ENCODE results near the gene RRM2.
"Not testable (repeated sequence)": the region's sequence is repeated elsewhere in the genome, so short reads cannot be mapped to it uniquely, and the experiment has no call there.

RRM2 gene

DNA sequence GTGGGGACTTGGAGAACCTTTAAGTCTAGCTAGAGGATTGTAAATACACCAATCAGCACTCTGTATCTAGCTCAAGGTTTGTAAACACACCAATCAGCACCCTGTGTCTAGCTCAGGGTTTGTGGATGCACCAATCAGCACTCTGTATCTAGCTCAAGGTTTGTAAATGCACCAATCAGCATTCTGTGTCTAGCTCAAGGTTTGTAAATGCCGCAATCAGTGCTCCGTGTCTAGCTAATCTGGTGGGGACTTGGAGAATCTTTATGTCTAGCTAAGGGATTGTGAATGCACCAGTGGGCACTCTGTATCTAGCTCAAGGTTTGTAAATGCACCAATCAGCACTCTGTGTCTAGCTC is 30.7 kb upstream of the RRM2 start:
- DNase-seq, result not testable (repeated sequence)

DNA sequence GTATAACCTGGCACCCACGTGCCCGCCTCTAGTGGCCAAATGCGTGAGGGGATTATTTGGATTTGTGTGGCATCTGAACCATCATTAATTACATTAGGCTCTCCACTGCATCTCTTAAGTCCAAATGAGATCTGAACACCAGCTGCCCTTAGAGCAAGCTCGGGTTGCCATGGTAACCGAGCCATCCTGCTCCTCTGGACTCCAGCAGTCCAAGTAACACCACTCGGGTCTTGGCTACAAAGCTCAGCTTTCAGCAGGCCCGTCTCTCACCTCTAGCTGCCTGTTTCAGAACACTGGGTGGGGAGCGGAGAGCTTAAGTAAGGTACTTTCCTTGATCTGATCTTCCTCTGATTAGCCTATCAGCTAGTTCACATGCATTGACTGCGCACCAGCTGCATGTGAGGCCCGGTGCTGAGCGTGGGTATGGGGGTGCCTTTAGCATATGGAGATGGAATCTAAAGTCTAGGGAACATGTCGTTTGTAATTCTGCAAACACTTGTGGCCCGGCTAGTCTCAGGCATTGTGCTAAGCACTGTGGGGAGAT is 28.2 kb upstream of the RRM2 start:
- no peak for DNase-seq

DNA sequence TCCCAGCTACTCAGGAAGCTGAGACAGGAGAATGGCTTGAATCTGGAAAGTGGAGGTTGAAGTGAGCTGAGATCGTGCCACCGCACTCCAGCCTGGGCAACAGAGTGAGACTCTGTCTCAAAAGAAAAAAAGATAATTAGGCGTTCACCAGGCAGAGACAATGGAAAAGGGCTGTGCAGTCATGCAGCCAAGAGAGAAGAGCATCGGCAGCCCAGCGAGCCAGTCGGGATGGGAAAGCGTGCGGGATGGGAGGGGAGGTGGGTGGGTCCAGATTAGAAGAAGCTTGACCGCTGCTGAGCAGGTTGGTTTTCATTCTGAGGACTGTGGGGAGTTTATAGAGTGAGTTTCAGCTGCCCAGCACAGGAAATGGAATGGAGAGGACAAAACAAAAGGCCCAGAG is 27.4 kb upstream of the RRM2 start:
- no peak for DNase-seq

DNA sequence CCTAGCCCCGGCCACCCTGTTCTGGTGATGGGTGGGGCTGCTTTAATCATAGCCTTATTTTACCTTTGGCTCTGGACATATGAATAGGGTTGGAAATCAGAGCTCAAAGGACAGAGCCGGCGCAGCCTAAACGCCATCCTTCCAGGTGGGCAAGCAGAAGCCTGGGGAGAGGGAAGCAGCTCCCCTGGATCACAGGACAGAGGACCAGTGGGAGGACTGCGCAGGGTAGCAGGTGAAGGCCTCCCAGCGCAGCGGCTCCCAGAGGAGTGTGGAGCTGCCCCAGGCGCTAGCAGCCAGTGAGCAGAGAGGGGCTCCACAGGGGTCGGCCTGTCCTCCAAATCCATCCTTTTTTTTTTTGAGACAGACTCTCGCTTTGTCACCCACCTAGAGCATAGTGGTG is 25.9 kb upstream of the RRM2 start:
- no peak for DNase-seq

DNA sequence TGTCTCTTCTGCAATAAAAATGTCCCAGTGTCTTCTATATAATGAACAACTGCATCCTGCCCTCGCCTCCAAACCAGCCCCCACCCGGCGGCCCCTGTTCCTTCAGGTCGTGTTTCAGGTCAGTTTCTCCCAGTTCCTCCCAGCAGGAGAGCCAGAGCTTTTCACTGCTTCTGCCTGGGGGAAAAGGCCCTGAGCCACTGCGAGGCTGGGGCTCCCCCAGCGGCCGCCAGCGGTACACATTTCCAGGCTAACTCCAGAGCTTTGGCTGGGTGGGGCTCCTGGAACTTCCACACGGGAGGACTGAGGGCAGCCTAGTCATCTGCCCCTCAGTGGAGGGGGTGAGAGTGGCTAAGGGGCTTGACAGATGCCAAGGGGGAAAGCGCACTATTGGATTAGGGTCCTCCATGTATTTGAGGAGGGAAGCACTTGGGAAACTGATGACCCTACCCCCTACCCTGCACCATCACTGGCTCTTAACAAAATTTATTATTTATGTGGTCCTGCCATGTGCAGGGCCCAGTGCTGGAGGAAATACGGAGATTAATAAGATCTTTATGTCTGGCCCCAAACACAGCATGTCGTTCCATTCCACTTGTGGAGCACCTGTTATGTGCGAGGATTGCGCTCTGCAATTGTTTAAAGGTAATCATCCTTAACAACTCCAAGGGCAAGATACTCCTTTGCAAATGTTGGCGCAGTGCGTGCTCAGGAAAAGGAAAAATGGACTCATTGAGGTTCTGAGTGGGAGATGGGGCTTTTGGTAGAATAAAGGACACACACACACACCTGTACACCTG is 25.0 kb upstream of the RRM2 start:
- peak; percentile 49 for DNase-seq

DNA sequence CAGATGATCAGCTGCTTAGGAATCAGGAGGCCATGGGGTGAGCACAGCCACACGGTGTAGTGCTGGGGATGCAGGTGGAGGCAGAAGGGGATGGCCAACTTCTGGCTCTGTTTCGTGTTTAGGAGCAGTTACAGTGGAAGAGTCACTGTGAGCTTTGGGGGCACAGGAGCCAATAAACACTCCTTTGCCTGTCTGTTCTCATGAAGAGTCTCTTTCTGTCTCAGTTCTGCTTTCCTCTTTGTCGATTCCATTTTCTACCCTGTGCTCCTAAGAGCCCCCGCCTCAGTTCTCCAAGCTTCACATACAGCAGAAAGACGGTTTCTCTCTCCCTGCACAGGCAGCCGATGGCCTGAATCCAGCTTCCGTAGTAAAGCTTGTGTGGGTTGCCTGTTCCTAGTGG is 21.0 kb upstream of the RRM2 start:
- DNase-seq, result no peak

DNA sequence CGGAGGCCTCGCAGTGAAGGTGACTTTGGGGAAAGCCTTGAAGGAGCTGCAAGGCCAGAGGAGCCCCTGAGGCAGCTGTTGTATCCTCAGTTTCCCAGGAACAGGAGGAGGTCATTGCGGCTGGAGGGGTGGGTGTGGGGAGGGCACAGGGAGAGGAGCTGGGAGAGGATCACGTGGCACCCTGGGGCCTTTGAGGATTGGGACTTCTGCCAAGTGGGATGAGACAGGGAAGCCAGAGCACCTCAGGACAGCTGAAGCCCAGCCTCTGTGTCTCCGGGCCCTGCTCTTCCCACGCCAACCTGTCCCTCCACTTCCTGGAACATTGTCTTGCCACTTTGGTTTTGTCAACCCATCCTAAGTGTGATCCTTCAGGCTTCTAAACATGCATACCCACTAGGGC is 19.4 kb upstream of the RRM2 start:
- no peak for DNase-seq

DNA sequence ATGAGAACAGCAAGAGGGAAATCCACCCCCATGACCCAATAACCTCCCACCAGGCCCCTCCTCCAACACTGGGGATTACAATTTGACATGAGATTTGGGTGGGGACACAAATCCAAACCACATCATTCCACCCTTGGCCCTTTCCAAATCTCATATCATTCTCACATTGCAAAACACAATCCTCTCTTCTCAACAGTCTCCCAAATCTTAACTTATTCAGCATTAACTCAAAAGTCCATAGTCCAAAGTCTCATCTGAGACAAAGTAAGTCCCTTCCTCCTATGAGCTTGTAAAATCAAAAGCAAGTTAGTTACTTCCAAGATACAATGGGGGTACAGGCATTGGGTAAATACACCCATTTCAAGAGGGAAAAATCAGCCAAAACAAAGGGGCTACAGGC is 17.6 kb upstream of the RRM2 start:
- DNase-seq, result not testable (repeated sequence)

DNA sequence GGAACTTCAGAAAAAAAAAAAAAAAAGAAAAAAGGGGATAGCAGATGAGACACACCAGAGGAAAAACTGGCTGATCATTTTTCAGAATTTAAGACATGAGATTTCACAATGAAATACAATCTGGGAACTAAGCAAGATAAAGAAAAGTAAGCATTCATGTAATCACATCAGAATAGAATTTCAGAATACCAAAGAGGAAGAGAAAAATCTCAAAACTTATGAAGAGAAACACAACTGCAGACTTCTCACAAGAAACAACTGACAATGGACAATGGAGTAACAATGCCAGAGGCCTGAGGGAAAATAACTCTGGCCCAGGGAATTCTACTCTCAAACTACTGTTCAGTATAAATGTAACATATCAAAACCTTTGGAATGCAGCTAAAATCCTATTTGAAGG is 13.2 kb upstream of the RRM2 start:
- DNase-seq, result no peak

DNA sequence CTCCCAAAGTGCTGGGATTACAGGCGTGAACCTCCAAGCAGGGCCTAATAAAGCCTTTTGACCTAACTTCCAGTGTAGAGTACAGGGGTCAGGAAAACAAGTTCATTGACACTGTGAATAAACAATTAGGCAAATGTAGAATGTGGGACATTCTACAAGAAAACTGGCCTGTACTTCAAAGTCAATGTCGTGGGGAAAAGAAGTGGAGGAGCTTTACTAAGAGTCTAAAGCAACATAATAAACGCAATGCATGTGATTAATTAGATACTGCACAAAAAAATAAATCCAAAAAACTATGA is 3.6 kb upstream of the RRM2 start:
- DNase-seq, result no peak

DNA sequence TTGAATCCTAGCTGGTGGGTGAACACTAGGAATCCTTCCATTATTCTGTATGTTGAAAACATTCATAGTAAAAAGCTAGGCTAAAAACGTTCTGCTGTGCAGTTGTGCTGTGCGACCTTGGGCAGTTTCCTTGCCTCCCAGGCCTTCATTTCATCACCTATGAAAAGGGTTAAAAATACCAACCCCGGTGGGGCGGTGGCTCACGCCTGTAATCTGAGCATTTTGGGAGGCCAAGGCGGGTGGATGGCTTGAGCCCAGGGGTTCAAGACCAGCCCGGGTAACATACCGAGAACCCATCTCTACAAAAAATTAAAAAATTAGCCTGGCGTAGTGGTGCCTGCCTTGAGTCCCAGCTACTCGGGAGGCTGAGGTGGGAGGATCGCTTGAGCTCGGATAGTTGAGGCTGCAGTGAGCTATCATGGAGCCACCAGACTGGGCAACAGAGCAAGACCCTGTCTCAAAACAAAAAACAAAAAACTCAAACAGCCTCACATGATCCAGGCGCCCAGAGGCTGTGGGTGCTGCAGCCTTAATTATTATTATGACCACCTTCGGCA is 2.9 kb upstream of the RRM2 start:
- no peak for DNase-seq

DNA sequence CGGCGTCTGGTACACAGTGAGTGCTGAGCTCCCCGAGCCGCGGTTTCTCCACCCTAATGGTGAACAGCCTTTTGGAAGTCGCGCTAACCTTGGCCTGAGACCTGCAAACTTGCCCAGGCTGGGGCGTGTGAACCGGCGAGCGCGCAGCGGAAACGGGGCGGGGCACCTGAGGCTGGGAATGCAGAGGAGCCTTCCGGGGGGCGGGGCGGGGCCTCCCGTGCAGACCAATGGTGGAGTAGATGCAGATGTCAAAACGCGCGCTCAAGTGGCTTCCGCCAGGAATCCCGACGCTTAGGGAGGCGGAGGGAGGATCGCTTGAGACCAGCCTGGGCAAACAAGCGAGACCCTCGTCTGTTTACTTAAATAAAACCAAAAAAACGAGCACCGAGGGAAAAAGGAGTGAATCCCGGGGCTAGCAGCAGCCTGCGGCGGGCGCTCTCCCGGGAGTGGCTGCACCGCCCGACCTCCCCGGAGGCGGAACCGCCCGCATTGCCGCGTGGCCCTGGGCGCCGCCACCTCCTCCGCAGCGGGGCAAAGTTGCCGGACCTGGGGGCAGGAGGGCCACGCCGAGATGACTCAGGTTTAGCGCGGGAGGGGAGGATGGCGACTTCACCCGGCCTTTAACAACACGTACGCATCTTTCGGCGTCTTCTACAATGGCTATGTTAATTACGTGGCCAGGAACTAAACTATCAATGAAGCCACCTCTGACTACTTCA is 2.2 kb upstream of the RRM2 start:
- peak; percentile 89 for DNase-seq

DNA sequence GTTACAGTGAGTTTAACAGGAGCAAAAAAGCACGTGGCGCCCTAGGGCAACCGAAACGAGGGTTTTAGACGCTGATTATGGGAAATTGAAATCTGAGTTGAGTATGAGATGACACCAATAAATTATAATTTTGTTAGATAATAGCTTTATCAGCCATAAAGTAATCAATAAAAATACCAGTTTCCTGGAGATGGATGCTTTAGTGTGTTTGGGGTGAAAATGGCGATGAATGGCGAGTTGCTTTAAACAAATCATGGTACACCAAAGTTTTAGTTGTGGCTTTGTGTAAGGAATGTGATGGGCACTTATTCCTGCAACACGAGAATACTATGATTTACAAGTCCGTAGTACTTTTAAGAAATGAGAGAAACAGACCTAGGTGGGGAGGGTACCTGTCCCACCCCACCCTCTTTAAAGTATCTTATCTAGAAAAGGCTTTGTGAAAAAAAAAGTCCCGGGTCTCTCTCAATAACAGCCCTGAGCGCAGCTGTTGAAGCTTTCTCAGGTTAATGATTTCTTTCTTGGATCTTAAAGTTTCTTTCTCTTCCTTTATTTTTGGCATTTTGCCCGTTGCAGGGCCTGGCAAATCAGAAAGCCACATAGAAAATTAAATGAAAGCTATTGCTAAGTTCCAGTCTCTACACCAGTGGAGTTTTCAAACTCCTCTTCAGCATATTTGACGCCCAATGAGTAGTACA is 1.5 kb upstream of the RRM2 start:
- no peak for DNase-seq

DNA sequence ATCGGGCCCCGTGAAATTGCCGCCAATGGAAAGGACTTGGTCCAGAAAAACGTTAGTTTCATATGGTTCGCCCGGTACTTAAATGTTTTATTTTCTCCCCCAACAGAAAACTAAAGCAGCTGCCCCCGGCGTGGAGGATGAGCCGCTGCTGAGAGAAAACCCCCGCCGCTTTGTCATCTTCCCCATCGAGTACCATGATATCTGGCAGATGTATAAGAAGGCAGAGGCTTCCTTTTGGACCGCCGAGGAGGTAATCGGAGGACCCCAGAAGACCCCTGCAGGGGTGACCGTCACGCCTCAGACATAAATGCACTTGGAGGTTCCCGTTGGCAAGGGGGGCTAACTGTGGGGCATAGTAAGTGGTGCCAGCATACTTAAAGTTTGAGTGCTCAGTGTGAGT is 742 bp downstream of the RRM2 start:
- no peak for DNase-seq

DNA sequence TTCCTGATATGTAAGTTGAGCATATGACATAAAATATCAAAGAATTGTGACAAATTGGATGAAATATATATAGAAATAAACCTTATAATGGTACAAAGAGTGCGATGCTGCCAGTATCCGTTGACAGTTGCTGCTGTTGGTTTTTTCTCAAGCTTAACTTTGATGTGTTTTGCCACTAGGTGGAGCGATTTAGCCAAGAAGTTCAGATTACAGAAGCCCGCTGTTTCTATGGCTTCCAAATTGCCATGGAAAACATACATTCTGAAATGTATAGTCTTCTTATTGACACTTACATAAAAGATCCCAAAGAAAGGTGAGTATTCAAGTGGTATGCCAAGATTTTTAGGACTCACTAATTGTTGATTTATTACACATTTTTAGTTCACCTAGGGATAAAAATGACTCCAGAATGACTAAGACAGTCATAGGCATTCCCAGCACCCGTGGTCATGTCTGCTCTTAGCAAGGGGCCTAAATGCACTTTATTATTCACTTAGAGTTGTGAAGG is 2.1 kb downstream of the RRM2 start:
- peak; percentile 79 for DNase-seq

DNA sequence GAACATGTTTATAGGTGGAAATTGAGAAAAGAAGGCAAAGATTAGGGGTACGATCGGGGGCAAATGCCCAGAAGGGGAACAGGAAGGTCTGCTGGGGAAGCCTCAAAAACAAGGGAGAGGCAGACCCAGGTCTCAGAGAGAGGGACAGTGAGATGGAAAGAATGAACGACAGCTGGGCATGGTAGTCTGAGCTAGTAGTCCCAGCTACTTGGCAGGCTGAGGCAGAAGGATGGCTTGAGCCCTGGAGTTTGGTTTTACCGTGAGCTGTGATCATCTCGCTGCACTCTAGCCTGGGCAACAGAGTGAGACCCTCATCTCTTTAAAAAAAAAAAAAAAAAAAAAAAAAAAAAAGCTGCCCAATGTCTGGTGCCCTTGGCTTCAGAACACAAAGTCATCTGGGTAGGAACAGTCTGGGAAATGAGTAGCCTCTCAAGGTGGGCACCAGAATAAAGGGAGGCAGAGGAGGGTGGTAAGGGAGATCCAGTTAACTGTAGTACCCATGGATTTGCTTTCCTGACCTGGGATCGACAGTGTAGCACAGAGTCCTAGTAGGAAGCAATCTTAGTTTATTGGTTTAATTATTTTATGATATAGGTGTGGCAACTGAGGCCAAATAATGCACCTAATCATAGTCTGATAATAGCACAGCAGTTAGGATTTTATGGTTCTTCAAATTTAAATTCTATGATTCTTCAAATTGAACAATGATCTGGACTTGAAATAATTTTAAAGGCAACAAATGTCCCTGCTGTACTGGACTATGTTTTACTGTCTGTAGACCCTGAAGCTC is 3.5 kb downstream of the RRM2 start:
- DNase-seq, result no peak

DNA sequence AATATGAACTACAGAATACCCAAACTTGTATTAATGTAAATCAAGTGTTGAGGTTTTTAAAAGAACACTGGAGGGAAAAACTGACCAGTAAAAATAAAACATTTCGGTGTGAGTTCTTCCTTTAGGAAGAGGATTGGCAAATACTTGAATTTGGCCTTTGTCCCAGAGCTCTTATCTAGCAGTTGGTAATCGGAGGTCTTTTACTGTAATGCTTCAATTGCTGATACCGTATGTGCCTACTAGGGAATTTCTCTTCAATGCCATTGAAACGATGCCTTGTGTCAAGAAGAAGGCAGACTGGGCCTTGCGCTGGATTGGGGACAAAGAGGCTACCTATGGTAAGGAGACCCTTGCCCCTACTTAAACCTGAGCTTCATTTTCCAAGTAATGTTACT is 4.1 kb downstream of the RRM2 start:
- no peak for DNase-seq

DNA sequence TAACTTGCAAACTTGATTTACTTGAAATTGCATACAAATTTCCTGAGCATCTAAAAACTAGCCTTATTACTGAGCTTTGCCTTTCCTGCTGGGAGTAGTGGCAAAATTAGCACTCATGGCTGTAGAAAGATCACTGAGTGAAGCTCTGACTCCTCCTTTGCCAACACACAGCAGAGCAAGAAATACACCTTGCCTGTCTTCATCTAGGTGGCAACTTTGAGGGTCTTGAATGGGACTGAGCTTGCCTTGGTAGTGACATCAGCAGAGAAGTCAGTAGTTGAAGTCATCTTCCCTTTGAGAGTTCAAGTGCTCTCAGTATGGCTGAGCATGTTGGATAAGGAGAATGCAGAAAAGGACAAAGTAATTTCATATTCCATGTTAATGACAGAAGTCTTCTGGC is 5.9 kb downstream of the RRM2 start:
- no peak for DNase-seq

DNA sequence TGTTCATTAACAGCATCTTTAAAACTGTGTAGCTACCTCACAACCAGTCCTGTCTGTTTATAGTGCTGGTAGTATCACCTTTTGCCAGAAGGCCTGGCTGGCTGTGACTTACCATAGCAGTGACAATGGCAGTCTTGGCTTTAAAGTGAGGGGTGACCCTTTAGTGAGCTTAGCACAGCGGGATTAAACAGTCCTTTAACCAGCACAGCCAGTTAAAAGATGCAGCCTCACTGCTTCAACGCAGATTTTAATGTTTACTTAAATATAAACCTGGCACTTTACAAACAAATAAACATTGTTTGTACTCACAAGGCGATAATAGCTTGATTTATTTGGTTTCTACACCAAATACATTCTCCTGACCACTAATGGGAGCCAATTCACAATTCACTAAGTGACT is 7.0 kb downstream of the RRM2 start:
- no peak for DNase-seq

DNA sequence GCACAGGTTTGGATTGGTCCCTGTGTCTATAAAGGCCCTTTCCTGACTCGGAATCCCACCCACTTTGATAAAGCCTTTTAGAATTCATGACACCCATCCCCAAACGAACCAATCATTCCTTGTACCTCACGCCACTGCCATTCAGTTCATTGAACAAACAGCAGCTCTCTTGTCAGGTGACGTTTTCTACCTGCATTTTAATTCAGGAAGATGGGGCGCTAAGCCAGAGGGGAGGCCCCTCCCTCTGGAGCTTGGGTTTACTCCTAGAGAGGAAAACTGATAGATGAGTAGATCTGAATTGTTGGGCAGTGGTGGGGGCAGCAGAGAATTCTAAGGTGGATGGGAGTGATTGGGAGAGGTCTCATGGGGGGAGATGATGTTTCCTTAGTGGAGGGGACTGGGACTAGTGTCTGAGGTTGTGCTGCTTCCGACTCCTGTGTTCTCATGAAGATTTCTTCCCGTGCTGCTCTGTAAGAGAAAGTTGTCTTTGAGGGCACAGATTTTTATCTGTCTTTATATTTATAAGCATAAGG is 9.6 kb downstream of the RRM2 start:
- DNase-seq, result no peak

DNA sequence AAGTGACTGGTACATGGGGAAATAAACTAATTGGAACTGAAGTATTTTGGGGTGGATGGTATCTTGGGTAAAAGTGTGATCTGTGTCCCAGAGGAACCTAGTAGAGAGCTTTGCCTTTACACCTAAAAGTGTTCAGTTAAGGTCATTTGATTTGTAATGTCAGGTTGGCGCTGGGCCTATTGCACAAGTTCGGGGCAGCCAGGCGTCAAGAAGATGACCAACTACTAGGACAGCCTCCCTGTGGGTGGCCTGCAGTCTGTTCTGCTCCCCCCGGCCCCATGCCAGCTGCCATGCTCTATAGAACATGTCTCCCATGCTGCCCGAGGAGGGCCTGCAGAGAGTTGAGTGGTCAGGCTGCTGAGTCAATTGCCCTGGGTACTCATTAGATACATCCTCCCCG is 10.1 kb downstream of the RRM2 start:
- no peak for DNase-seq

DNA sequence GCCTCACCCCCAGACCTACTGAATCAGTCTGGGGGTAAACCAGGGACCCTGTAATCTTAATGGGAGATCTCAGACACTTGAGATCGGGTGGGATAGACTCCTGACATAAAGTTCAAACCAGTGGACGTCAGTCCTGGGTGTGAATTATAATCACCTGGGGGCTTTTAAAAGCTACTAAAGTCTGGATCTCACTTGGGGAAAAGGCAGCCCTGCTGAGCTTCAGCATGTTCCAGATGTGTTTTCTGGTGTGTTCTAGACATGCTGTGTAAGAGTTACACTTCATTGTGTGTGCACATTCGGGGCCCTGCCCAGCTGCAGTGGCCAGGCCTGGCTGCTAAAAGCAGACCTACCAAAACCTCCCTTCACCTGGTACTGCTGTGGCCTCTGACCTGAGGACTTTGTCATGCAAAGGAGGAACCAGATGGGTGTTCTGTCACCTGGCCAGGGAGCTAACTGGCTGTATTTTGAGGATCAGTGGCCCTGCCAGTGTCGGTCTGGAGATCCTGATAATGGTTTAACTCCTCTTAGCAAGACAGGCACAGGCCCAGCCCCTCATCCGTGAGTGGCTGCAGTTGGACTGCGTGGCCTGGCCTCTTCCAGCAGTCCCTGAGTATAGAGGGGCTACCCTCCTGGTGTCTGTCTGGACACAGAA is 10.6 kb downstream of the RRM2 start:
- no peak for DNase-seq

Measured in NCI-H748 treated with DMSO at 0.1 percent for 48 hours (cell line).